GM12874 (cell line): ENCODE data around the gene BAG3.

Source experiments
- TF ChIP-seq, protein P1 (sequence below): IDR thresholded peaks from 2 replicates; pipeline ENCODE4 v1.5.1; 2011; ENCODE audit warnings: low read depth, mild to moderate bottlenecking, control low read depth, low read length, moderate library complexity; ENCODE audit not compliant: insufficient read depth

The BAG3 gene

DNA sequence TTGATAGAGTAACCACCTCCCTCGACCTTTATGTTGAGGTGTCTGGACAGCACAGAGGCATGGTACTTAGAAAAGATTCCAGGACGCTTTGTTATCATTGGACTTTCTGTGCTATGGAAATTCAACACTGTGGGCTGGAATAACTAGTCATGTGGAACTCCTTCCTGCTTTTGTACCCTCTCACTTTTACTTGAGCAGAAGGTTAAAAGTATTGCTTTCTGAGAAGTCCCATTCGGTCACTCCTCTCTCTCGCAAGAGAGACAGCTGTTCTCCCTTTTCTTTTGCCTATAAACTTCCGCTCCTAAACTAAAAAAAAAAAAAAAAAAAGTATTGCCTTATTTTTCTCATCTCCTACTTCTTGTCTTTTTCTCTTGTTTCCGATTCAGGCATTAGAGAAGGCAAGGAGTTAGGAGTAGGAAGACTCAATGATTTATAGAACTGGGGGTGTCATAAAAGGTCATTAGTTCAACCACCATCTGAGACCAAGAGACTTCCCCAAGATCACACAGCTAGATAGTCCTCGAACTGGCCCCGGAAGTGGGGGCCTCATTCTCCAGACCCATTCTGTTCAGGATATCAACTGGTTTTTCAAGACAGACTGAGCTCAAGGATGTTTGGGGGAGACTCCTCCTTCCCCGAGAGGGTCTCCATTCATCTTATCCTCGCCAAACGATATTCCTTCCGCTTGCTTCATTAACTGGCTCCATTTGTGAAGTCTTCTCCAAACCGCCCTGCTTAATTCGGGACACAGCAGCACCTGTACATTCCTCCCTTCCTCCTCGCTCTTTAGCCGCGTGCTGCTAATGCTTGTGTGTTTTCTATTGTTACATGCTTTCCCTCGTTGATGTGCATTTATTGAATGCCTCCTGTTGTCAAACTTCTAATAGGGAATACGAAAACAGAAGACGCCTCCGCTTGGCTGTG, 73.7 kb downstream of the BAG3 start:
- TF ChIP-seq, protein P1, sequence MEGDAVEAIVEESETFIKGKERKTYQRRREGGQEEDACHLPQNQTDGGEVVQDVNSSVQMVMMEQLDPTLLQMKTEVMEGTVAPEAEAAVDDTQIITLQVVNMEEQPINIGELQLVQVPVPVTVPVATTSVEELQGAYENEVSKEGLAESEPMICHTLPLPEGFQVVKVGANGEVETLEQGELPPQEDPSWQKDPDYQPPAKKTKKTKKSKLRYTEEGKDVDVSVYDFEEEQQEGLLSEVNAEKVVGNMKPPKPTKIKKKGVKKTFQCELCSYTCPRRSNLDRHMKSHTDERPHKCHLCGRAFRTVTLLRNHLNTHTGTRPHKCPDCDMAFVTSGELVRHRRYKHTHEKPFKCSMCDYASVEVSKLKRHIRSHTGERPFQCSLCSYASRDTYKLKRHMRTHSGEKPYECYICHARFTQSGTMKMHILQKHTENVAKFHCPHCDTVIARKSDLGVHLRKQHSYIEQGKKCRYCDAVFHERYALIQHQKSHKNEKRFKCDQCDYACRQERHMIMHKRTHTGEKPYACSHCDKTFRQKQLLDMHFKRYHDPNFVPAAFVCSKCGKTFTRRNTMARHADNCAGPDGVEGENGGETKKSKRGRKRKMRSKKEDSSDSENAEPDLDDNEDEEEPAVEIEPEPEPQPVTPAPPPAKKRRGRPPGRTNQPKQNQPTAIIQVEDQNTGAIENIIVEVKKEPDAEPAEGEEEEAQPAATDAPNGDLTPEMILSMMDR = no peak

GRCh38 chr10:119725517-119725827, 74.3 kb downstream of the BAG3 start:
- TF ChIP-seq, protein P1 = no peak

GRCh38 chr10:119725828-119726675, 74.9 kb downstream of the BAG3 start, which contains the start of gene INPP5F:
INPP5F (plus strand) TSS chr10:119726050; CDS start chr10:119726263, 213 bp downstream.
- TF ChIP-seq, protein P1 = peak; percentile 21; the same call in 1 of the 2 replicates

DNA sequence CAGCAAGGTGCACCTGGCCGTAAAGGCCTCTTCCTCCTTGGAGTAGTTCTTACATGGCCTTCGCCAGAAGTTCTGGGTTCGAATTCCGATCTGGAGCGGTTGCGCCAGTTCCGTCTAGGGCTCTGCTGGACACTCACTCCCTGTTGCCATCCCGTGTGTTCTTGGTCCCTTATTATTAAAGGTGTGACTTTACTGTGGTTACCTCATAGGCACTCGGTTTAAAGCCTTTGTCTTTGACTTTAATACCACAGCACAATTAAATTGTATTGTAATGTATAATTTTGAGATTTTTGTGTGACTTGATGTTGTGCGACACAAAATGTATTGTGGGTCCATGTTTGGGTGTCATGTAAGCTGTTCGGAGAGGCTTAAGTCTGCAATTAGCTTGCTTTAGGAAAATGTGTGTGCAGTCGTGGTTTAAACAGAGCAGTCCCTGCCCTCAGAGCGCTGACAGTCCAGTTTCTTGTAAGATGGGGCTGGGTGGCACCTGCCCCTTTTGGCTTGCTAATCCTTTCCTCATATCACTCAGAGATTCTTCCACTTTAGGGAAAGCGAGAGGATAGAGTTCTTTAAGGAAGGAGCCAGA, 75.6 kb downstream of the BAG3 start:
- TF ChIP-seq, protein P1 = no peak
